NCI-H82 (cell line): ENCODE measurements around the gene PSMB10.

Experiments used
- DNase-seq: peaks from one replicate; lab custom pipeline; 2025; lab: John Stamatoyannopoulos, UW

Gene PSMB10

DNA sequence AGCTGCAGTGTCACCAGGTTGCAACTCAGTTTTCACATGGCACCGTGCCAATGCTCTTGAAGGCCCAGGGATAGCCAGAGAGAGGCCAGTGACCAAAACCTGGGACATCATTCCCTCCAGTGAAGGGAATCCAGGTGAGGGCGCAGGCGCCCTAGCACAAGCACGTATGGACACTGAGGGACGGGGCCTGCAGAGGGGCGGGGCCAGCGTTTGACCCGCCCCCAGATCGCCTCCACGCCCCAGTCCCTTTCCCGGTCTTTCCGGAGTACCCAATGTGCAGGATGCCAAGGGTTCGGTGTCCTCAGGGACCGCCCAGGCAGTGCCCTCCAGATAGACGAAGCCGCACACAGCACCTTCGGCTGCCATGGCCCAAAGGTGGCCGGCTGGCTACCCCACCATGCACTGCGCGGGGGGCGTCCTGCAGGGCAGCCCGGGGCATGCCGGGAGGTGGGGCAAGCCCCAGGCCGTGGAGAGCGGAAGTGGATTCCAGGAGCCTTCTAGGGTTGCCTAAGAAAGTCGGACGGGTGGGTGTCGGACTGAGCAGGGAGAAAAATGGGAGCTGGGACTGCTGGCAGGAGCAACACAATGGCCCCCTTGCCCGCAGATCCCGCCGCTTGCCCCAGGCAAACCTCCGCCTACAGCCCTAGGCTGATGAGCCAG, 27.1 kb upstream of the PSMB10 start:
- no peak for DNase-seq

DNA sequence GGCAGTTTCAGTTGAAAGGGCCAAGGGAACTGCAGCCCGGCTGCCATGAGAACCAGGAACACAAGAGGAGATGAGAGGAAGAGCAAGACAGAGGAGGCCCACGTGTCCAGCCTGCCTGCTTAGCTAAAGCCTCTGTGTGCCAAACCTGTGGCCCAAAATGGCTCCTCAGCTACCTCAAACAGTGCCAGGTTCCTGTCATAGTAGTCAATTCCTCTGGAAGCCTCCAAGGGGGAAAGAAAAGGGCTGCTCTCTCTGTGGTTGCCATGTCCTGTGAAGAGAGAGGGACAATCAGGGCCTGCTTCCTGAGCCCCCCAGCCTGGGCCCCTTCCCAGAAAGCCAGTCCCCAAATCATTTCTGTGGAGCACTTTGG, 26.6 kb upstream of the PSMB10 start:
- no peak for DNase-seq

DNA sequence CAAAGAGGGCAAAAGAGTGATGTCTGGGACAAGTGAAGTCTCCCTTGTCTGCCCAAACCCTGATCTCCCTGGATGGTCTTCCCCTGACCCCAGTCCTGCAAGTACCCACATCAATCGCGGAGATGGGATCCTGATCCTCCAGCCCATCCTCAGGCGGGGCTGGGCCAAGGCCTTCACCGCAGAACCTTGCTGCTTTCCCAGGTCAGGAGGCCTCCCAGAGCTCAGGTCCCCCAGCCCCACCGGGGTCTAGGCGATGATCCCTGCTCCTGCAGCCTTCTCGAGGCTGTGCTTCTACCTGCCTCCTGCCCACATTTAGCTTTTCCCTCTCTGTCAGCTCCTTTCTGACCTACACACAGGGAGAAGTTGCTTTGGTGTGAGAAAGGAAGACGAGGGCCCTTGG, 25.5 kb upstream of the PSMB10 start:
- no peak for DNase-seq

DNA sequence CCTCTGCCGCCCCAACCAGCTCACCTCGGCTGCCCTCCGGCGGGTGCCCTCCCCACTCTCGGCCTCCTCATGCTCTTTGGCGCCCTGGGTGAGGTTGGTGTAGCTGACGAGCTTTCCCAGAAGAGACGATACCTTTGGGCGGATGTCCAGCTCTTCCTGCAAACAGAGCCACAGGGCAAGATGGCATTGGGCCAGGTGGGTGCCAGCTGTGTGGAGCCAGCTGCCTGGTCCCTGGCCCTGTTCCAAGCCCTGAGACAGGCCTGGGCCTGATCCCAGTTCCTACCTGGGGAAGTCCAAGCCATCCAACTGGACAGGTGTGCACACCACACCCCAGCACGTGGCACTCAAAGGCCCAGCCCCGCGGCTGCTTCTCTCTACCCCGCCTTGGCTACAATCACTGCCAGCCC, 24.9 kb upstream of the PSMB10 start:
- DNase-seq = no peak

DNA sequence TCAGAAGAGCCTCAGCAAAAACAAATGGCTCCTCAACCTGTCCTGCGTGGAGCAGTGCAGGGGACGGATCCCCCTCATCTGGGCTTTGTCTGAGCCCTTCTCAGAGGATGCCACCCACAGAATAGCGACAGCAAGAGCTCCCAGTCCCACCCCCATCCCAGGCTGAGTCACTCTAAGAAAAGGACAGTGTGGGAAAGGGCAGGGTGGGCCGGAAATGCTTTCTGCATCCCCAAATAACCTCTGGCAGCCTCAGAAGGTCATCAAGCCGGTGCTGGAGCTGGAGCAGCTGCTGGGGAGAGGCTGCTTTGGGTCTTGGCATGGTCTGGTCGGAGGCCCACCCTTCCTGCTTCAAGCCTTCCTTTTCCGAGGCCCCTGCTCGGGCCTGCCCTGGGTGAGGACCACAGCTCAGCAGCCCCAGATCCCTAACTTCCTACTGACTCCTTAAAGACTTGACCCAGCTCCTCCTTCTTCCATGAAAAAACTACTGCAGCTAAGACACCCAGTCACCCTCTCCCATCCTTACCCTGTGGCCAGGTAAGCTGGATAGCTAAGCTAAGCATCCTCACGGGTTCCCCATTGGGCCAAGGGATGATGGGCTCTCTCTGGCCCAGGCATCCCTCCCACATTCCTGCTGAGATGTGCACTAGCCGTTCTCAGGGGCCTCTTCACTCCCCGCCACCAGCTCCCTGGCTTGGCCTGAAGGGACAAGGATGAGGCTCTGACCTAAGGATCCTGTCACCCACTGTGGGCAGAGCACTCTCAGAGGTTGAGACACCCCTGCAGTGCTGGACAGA, 23.1 kb upstream of the PSMB10 start:
- no peak for DNase-seq

DNA sequence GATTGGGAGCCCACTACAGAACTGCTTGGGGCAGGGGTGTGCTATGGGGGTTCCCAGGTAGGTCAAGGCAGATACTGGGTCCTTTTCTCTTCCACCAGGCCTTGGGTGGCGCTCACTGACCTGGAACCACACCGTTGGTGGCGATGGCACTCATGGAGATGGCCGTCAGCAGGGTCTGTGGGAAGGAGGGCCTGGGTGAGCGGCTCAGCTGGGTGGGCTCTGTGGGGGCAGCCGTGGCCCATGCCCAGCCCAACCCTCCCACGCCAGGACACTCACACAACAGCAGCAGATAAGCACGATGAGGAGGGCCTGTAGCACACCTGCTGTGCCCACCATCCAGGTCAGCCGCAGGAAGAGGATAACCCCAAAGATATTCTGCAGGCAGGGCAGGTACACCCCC, 21.0 kb upstream of the PSMB10 start:
- no peak for DNase-seq

DNA sequence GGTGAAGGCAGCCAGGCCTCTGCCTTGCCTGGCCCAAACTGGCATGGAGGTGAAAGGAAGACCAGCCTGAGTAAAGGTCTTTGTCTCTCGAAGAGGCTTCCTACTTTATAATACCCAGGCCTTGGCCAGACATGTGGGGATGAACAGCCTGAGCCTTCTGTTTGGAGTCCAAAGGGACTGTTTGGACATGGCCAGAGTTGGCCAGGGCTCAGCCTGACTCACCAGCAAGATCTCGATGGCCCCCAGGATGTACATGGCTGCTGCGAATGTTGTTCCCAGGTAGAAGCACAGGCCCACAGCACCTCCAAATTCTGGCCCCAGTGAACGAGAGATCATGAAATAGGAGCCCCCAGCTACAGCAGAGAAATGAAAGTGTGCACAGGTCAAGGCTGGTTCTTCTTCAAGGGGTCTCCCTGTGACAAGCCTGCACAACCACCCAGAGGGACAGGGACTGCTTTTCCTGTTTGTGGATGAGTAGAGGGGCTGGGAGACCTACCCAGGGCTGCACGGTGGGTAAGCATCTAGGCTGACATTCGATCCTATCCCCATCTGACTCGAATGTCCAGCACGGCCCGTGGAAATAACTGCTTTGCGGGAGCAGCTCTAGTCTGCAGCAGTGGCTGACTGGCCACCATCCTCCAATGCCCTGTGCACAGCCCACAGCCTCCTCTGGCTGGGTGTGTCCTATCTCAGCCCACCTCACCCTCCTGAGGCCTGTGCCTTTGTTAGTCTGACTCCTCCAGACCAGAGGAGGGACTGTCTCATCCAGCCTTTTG, 18.0 kb upstream of the PSMB10 start:
- no peak for DNase-seq

DNA sequence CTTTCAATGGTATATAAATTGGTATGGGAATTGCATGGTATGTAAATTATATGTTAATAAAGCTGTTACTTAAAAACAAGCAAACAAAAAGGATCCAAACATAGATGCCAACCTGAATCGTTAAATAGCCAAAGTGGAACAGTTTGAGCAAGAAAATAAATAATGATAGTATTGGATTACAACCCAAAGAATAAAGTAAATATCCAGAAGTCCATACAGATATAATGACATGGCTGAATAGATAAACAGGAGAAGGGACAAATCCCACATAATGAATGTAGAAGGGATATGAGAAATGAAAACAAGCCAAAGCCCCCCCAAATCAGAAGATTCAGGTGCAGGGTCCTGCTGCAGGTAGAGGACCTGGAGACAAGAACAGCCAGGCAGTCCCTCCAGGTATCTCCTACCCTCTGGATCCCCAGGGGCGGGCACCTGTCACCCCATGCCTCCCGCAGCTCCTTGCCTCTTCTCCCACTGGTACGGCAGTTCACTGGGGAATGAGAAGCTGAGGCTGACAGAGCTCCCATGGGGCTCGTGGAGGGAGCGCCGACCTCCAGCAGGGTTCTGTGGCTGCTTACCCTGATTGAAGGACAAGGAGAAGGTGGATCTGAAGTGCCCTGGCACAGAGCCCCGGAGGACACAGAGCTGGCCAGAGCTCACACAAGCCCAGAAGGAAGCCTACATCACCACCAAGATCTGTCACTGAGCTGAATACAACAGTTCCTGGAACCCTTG, 17.2 kb upstream of the PSMB10 start:
- DNase-seq = no peak

DNA sequence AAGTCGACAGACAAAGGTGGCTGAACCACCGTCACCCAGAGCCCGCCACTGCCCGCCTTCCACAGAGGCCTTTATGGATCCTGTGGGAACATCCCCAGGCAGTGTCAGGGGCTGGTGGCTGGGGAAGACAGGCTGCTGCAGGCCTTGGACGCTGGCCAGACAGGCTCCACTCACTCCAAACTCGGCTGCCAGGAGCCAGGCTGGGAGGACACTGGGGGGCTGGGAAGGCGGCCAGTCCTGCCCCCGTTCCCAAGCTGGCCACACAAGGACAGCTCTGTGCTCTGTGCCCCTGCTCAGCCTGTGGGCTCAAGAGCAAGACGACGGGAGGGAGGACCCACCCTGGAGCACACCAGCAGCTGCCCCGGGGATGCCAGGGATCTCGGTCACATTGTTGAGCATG, 14.8 kb upstream of the PSMB10 start:
- DNase-seq = no peak

DNA sequence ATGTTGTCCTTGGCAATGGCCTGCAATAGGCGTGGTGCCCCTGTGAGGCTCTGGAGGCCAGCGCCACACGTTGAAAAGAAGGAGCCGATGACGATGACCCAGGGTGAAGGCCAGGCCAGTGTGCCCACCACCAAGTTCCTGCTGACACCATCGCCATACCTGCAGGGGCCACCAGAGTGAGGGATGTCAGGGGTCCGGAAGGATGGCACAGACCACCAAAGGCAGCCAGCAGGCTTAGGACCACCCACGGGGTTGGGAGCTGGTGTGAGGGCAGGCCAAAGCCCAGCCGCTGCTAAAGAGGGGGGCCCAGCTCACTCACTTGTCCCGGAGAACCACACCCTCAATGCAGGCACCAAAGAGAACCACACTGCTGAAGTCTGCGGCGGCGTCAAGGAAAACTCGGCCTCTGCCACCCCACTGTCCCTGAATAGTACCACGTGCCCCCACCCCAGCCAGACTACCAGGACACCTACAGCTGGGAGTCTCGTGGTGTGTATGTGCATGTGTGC, 13.7 kb upstream of the PSMB10 start:
- DNase-seq = no peak

DNA sequence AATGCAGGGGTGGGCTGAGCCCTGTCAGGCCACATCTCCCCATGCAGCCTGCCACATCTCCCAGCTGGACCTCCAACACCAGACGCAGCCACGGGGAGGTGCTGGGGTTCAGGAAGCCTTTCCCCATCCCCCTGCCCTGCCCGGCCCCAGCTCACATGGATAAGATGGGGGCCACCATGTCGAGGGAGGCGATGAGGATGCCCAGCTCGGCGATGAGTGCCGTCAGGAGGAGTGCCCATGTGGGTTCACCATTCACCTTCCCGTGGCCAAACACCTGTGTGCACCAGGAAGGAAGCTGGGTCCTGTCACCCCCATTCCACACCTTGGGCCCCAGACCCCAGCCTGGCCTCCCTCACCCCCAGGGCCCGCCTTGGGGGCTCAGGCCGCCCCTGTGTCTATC, 13.0 kb upstream of the PSMB10 start:
- no peak for DNase-seq

DNA sequence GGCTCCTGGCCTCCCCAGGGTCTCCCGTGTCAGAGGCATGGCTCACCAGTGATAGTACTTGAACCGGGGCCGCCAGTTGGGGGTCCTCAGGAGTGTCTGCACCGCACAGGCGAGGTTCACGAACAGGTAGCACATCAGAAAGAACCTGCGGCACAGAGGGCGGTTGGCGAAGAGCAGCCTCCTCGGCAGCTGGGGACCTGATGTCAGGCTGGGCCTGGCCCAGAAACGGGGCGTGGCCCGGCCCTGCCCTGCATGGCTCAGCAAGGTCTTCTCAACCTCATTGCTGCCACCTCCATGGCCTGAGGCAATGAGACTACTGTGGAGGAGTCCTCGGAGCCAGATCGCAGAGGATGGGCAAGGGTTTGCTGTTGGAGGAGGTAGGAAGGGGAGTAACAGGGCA, 11.4 kb upstream of the PSMB10 start:
- DNase-seq = no peak

DNA sequence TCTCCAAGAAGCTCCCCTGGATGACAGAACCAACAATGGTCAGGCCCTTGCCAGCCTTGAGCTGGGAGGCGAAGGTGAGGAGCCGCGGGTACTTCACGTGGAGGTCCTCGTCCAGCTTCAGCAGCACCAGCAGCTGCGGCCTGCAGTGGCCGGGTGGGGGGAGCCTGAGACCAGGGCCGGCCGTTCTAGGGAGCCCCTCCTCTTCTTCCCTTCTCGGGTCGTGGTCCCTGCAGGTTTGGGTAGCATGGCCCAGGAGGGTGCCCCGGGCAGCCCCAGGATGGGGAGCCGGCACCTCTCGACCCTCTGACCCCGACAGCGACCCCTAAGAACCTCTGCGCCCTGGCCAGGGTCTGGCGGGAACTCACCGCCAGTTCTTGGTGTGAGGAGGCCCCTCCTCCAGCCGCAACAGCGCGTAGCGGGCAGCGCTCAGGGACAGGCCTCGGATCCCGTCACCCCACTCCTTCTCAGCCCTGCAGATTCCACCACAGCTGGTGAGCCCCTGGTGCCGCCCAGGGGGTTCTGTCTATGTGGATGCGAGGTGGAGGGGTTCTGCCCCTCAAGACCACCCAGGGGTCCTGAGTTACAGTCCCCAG, 10.4 kb upstream of the PSMB10 start:
- no peak for DNase-seq

DNA sequence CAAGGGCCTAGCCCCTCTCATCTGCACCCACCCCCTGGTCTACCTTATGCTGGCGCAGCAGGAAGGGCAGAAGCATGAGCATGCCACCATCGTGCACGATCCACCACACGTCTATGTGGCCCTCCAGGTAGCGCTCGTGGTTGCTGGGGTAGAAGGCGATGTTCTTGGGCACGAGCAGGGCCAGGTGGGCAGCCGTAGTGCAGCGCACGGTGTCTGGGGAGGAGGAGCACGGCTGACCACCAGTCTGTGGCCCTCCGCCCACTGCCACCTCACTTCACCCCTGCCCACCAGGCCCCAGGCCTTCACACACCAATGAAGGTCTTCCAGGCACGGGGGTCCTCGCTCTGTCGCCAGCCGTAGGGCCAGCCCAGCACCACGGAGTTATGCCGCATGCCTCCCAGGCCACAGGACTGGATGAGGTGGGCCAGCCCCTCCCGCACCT, 9.5 kb upstream of the PSMB10 start:
- no peak for DNase-seq

DNA sequence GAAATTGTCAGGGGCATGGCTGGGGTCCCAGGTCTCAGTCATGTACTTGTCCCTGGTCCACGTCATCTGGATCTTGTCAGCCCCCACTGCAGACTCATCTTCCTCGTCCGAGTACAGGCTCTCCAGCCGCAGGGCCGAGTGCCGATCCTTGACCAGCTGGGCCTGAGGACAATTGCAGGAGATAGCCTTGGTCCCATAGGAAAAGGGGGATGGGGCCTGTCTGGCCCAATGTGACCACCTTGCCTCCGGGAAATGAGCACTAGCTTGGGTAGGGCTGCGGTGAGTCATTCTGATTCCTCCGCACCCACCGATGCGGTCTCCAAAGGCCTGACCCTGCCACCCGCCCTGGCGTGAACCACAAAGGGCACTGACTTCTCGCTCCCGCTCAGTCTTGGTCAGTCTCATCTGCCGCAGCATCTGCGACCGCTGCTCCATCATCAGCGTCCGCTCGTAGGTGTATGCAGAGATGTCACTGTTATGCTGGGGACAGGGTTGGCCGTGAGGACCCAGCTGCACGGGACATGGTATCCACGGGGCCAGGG, 8.8 kb upstream of the PSMB10 start:
- DNase-seq = no peak

DNA sequence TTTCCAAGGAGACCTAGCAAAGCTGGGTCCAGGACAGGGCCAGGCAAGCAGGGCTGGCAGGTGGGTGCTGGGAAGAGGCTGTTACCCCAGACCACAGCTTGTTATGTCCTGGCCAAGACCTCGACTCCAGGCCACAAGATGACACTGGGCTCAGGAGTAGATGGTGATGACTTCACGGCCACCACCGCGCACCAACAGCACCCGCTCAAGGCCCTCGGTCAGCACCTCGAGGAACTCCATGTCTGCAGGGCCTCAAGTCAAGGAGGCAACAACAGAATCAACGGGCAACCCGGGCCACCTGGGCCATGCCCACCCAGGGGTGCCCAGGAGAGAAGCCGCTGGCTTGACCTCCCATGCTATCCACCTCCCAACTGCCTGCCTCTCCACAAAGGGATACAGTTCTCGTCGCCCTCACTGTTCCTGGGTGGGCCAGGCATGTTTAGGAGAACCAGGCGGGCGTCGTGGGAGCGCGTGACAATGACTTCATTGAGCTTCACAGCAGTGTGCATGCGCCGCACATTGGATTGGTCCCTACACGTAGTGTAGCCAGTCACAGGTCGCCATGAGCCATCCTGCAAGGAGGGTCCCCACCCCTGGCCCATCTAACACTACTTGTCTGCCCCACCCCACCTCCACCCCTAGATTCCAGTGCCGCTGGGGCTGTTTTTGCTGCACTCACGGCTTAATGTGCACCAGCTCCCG, 8.2 kb upstream of the PSMB10 start:
- no peak for DNase-seq

DNA sequence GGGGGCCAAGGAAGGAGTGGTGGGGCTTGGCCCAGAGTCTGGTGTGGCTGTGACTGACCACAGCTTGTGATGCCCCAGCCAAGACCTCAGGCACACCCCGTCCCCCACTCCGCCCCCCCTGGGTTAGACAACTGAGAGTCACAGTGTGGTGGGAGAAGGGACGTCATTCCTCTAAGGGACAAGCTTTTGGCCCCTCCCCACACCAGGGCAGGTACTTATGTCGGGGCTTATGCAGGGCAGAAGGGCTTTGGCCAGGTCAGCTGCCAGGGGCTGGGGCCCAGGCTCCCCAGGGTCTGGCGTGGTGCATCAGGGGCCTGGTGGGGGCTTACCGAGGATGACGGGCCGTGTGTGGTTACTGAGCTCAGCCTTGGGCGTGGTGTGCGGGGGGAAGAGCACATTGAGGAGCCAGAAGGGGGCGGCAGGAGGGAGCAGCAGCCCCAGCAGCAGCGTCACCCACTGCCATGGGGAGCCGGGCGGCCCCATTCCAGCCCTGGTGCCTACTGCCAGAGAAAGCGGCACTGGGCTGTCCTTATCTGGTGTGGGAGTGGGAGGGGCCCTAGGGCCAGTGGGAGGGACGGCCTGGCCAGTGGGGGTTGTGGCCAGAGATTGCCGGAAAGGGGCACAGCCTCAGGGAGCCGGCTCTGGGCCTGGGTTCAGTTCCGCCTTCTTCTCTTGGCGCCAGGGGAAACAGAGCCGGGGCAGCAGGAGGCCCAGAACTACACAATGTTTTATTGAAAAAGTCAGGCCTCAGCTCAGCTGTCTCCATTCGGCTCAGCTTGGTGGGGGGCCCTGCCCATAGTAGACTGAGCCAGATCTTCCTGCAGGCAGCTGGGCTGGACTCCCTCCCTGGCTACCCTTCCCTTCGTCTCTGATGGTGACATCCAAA, 7.2 kb upstream of the PSMB10 start, which contains the start of gene LCAT:
Gene LCAT, minus strand, starts transcription at position 502 of the 886 bp plus-strand sequence. Its CDS starts 19 bp downstream, at position 483.
- no peak for DNase-seq

DNA sequence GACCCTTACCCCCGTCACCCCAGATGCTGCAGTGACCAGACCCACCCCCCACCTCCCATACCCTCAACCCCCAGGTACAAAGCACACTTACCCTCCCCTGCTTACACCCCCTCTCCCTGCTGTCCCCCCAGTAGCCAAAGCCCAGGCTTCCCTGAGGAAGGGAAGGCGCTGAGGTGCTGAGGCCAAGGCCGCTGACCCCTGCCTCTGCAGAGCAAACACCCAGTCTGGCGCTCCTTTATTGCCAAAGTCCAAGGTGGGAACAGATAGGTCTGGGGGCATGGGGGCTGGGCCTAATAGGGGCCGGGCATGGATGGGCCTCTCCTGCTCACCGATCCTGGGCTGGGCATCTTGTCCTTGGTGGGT, 6.6 kb upstream of the PSMB10 start:
- no peak for DNase-seq

DNA sequence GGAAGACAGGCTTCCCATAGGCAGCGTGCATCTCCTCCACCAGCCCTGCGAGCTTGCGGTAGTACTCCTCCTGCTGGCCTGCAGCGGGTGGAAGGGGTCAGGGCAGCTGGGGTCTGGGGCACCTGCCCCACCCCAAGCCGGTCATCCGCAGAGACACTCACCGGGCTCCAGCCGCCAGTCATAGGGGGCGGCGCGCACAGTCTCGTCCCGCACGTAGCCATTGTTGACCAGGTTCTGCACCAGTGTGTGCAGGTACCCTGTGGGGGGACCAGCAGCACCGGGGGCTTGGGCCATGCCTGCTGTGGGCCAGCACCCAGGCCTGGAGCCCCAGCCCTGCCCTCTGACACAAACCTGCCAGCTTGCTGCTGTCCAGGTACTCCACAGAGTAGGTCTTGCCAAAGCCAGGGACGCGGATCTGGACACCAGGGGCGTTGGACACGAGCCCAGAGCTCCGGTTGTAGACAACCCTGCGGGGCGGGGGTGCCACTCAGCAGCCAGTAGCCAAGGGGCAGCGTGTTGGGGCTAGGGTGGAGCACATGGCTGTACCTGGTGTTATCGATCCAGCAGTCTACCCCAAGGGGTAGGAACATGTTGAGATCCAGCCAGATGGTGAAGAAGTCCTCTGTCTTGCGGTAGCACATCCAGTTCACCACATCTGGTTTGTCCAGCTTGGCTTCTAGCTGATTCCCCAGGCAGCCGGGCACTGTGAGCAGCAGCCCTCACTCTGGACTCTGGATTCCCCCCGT, 6.0 kb upstream of the PSMB10 start:
- no peak for DNase-seq
